ENCODE measurements around the gene RHOBTB3. TPM values are rescaled to one million over a fixed set of nuclear protein-coding genes. Genes with fewer than 3 reads are reported as not detected.

RHOBTB3 gene
- total RNA-seq, 1 experiment from 2014 or later, result 95.2 TPM

DNA sequence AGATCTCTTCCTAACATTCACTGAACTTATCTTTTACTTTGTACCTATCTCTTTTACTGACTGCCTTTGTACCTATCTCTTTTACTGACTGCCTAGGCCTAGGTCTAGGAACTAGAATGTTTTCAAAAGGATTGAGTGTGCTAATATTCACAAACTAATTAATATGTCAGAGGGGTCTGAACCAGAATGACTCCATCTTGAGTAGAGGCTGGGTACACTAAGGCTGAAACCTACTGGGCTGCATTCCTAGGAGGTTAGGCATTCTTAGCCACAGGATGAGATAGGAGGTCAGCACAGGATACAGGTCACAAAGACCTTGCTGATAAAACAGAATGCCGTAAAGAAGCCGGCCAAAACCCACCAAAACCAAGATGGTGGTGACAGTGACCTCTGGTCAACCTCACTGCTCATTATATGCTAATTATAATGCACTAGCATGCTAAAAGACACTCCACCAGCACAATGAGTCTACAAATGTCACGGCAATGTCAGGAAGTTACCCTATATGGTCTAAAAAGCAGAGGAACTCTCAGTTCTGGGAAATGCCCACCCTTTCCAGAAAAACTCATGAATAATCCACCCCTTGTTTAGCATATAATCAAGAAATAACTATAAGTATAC lies 2.5 kb upstream of the RHOBTB3 start:
- Histone ChIP-seq H3K36me3 (ENCODE audit: control insufficient read depth, insufficient read depth, low read length) (no peaks in the 10 kb centered on the region; the same call in 1 of the 2 replicates), H3K27ac (ENCODE audit: low read length) (peak overlapping the region; percentile 98), H3K9me3 (ENCODE audit: control insufficient read depth, insufficient read depth, low read depth, low read length) (no peaks in the 10 kb centered on the region), H3K4me1 (ENCODE audit: control insufficient read depth, insufficient read depth, low read length) (peaks cover 50% of the 10 kb centered on the region), H3K27me3 (ENCODE audit: control insufficient read depth, insufficient read depth, low read length) (no peaks in the 10 kb centered on the region), H3K4me3 (ENCODE audit: low read depth in 2 of 2, low read length in 2 of 2) (peak overlapping the region in 1 of 2 experiments; percentile 32; a peak in 2 of 4 replicates)
- no TSS peak for BruUV-seq (replicated peaks)
- no peak for TF ChIP-seq SIN3A (IDR thresholded peaks at IDR 0.05; ENCODE audit: borderline replicate concordance, insufficient read depth, low read depth, low read length)
- no peak for TF ChIP-seq TCF7L2 (IDR thresholded peaks at IDR 0.05; ENCODE audit: low read depth, low read length)
- TF ChIP-seq REST (IDR thresholded peaks at IDR 0.05; ENCODE audit: insufficient read depth in 1 of 2, low read depth in 2 of 2, low read length in 1 of 2), result no peak
- TF ChIP-seq, protein P1, sequence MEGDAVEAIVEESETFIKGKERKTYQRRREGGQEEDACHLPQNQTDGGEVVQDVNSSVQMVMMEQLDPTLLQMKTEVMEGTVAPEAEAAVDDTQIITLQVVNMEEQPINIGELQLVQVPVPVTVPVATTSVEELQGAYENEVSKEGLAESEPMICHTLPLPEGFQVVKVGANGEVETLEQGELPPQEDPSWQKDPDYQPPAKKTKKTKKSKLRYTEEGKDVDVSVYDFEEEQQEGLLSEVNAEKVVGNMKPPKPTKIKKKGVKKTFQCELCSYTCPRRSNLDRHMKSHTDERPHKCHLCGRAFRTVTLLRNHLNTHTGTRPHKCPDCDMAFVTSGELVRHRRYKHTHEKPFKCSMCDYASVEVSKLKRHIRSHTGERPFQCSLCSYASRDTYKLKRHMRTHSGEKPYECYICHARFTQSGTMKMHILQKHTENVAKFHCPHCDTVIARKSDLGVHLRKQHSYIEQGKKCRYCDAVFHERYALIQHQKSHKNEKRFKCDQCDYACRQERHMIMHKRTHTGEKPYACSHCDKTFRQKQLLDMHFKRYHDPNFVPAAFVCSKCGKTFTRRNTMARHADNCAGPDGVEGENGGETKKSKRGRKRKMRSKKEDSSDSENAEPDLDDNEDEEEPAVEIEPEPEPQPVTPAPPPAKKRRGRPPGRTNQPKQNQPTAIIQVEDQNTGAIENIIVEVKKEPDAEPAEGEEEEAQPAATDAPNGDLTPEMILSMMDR (IDR thresholded peaks at IDR 0.05), result no peak
- no peak for TF ChIP-seq POLR2AphosphoS5 (IDR thresholded peaks at IDR 0.05; ENCODE audit: low read depth, low read length)
- ChIA-PET POLR2A (interaction anchor here (0.6 kb wide), 1 partner anchor 19 kb away, joined by 5 read pairs; no protein-coding TSS in a partner anchor), CTCF (no interaction called here)
- ATAC-seq (no peak), DNase-seq (ENCODE audit: low read depth, low spot score) (no peak)
- in situ Hi-C loops (cut with HindIII; ENCODE audit: low pct_unique_long_range_greater_than_20kb, low sequenced_read_pairs) (no loop called here), intact Hi-C loops (cut with micrococcal nuclease; ENCODE audit: unreplicated experiment) (no loop called here)

DNA sequence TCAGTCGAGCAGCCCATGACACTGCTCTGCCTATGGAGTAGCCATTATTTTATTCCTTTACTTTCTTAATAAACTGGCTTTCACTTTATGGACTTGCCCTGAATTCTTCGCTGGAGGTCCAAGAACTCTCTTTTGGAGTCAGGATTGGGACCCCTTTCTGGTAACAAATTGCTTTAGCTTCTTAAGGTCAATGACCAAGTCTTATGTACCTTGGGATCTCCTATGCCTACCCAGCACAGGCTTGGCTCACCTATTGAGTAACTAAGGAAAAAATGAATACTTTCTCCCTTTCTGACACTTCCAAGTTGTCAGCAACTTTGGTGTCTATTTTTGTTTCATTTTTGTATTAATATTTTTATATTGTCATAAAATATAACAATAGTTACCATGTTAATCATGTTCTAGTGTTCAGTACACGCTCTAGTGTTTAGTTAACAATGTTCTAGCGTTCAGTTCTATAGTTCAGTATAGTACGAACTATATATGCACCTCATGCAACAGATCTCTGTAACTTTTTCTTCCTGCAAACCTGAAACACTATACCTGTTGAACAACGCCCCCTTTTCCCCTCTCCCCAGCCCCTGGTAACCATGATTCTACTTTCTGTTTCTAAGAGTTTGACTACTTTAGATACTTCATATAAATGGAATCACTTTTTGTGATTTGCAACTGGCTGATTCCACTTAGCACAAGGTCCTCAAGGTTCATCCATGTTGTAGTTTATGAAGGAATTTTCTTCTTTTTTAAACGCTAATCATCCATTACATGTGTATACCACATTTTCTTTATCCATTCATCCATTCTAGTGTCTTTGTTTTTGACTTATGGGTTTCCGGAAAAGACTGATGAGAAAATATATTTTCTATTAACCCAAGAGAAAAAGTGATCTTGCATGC lies 1.8 kb upstream of the RHOBTB3 start:
- ATAC-seq (no peak), DNase-seq (ENCODE audit: low read depth, low spot score) (no peak)
- Histone ChIP-seq H3K27me3 (ENCODE audit: control insufficient read depth, insufficient read depth, low read length) (no peaks in the 10 kb centered on the region), H3K36me3 (ENCODE audit: control insufficient read depth, insufficient read depth, low read length) (no peaks in the 10 kb centered on the region; the same call in 1 of the 2 replicates), H3K27ac (ENCODE audit: low read length) (peak overlapping the region; percentile 98), H3K9me3 (ENCODE audit: control insufficient read depth, insufficient read depth, low read depth, low read length) (no peaks in the 10 kb centered on the region), H3K4me3 (ENCODE audit: low read depth in 2 of 2, low read length in 2 of 2) (peak overlapping the region in 1 of 2 experiments; percentile 32; a peak in 3 of 4 replicates), H3K4me1 (ENCODE audit: control insufficient read depth, insufficient read depth, low read length) (peaks cover 54% of the 10 kb centered on the region)
- BruUV-seq (replicated peaks), result no TSS peak
- in situ Hi-C loops (cut with HindIII; ENCODE audit: low pct_unique_long_range_greater_than_20kb, low sequenced_read_pairs) (no loop called here), intact Hi-C loops (cut with micrococcal nuclease; ENCODE audit: unreplicated experiment) (loop anchor here (5.0 kb wide), 2 partner anchors 67 to 82 kb away; partner anchors contain the start of gene RFESD)
- no peak for TF ChIP-seq REST (IDR thresholded peaks at IDR 0.05; ENCODE audit: insufficient read depth in 1 of 2, low read depth in 2 of 2, low read length in 1 of 2)
- TF ChIP-seq, protein P1 (IDR thresholded peaks at IDR 0.05), result no peak
- TF ChIP-seq POLR2AphosphoS5 (IDR thresholded peaks at IDR 0.05; ENCODE audit: low read depth, low read length), result no peak
- no peak for TF ChIP-seq SIN3A (IDR thresholded peaks at IDR 0.05; ENCODE audit: borderline replicate concordance, insufficient read depth, low read depth, low read length)
- no peak for TF ChIP-seq TCF7L2 (IDR thresholded peaks at IDR 0.05; ENCODE audit: low read depth, low read length)
- POLR2A ChIA-PET, result no interaction called here
- CTCF ChIA-PET, result no interaction called here

Data from Panc1 (cell line).